ENCODE measurements around the gene CFTR.

Gene CFTR

DNA sequence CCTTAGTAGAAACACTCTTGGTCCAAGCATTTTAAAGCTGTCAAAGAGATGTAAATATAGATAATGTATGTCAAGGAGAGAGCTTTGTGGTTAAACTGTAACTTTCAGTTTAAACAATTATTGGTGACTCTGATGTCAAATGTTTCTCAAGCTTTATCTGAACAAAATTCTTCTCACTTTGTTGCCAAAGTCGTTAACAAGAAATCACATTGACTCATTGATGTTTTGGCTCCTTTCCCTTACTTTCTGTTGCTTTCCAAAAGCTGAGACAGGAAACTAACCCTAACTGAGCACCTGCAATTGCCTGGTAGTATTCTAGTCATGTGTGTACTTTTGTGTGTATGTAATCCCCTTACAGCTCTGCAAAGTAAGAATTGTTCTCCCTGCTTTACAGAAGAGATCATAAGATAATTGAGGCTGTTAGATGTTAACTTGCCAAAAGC is 108.5 kb downstream of the CFTR start:
- DNase-seq (ENCODE audit: low read depth), result no peak

DNA sequence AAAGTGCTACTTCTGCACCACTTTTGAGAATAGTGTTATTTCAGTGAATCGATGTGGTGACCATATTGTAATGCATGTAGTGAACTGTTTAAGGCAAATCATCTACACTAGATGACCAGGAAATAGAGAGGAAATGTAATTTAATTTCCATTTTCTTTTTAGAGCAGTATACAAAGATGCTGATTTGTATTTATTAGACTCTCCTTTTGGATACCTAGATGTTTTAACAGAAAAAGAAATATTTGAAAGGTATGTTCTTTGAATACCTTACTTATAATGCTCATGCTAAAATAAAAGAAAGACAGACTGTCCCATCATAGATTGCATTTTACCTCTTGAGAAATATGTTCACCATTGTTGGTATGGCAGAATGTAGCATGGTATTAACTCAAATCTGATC is 110.4 kb downstream of the CFTR start:
- DNase-seq (ENCODE audit: low read depth), result no peak

DNA sequence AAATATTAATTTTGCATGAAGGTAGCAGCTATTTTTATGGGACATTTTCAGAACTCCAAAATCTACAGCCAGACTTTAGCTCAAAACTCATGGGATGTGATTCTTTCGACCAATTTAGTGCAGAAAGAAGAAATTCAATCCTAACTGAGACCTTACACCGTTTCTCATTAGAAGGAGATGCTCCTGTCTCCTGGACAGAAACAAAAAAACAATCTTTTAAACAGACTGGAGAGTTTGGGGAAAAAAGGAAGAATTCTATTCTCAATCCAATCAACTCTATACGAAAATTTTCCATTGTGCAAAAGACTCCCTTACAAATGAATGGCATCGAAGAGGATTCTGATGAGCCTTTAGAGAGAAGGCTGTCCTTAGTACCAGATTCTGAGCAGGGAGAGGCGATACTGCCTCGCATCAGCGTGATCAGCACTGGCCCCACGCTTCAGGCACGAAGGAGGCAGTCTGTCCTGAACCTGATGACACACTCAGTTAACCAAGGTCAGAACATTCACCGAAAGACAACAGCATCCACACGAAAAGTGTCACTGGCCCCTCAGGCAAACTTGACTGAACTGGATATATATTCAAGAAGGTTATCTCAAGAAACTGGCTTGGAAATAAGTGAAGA is 112.3 kb downstream of the CFTR start:
- no peak for DNase-seq (ENCODE audit: low read depth)

DNA sequence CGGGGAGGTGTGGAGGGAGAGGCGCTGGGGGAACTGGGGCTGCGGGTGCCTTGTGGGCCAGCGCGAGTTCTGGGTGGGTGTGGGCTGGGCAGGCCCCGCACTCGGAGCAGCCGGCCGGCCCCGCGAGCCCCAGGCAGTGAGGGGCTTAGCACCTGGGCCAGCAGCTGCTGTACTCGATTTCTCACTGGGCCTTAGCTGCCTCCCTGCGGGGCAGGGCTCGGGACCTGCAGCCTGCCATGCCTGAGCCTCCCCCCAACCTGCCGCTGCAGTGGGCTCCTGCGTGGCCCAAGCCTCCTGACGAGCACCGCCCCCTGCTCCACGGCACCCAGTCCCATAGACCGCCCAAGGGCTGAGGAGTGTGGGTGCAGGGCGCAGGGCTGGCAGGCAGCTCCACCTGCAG is 116.3 kb downstream of the CFTR start:
- DNase-seq (ENCODE audit: low read depth), result no peak

DNA sequence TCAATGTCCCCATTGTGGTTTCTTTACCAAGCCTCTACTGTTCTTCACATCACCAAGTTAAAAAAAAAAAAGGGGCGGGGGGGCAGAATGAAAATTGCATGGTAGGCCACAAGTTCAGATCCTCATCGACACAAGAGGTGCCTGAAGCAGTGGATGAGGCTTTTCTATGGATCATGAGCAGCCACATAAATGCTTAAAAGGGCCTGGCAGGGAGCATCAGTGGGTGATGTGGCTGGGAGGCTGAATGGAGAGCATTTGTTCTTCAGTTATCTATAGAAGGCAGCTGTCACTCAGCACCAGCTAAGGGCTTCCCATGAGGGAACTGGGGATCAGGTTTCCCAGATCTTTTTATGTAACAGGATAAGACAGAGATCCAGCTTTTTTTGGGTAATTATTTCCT is 117.9 kb downstream of the CFTR start:
- DNase-seq (ENCODE audit: low read depth), result no peak

DNA sequence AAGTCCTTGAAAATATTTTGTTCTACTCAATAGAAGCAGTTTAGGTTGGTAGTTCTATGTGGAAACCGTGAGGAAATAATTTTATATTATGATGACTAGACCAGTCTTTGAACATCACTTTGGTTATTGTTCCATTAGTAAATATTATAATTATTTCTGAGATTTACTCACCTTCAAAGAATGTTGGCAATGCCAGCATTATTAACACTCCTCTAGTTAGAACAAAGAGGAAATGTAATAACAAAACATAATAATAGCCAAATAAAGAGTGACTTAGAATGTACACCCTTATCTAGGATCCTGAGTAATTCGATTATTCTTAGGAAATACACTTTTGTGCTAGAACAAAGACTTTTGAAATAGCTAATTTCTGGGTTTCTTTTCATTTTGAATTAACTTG is 121.1 kb downstream of the CFTR start:
- DNase-seq (ENCODE audit: low read depth), result no peak

DNA sequence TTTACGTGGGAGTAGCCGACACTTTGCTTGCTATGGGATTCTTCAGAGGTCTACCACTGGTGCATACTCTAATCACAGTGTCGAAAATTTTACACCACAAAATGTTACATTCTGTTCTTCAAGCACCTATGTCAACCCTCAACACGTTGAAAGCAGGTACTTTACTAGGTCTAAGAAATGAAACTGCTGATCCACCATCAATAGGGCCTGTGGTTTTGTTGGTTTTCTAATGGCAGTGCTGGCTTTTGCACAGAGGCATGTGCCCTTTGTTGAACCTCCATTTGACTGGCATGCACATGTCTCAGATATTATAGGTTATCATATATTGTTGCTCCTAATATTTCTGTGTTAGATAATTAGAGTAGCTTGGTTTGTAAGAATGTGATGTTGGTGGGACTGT is 123.8 kb downstream of the CFTR start:
- DNase-seq (ENCODE audit: low read depth), result no peak

DNA sequence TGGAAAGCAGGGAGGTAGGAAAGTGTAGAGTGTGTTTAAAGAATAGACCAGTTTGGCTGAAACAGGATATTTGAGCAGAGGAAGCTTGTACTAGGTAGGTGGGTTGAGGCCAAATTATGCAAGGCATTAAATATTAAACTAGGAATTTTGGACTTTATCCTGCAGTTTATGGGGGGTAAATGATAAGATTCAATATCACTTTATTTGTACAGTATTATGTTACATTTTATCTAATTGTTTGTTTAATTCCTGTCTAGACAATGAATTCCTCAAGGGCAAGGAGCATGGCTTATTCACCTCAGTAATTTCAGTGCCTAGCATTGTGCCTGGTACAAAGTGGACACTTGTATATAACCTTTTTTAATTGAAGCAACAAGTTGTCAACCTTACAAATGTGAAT is 125.9 kb downstream of the CFTR start:
- no peak for DNase-seq (ENCODE audit: low read depth)

DNA sequence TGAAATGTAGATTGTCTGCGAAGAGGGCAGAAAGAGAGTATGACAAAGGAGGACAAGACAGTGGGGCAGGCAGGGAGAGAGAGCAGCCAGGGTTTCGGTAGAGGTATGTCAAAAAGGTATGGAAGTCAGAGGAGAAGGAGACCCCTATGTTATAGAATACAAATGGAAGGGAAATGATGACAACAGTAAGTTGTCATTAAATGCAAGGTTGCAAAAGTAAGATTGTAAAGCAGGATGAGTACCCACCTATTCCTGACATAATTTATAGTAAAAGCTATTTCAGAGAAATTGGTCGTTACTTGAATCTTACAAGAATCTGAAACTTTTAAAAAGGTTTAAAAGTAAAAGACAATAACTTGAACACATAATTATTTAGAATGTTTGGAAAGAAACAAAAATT is 126.3 kb downstream of the CFTR start:
- no peak for DNase-seq (ENCODE audit: low read depth)

DNA sequence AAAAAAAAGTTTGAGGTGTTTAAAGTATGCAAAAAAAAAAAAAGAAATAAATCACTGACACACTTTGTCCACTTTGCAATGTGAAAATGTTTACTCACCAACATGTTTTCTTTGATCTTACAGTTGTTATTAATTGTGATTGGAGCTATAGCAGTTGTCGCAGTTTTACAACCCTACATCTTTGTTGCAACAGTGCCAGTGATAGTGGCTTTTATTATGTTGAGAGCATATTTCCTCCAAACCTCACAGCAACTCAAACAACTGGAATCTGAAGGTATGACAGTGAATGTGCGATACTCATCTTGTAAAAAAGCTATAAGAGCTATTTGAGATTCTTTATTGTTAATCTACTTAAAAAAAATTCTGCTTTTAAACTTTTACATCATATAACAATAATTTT is 130.6 kb downstream of the CFTR start:
- no peak for DNase-seq (ENCODE audit: low read depth)

DNA sequence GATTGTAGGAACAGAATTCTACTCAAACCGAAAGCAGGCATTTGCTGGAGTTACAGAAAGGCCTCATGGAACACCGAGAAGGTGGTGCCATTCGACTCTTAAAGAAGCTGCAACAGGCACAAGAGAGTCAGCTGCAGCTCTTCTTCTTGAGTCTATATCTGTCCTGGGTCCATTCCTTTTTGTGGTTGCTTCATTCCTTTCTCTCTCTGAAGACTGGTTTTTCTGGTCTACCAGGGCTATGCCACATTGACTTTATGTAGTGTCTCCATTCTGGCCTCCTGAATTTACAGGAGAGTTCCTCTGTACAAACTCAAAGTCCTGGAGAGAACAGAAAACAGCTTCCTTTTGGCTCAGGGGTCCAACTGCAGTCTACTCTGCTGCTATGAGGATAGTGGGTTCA is 132.8 kb downstream of the CFTR start:
- DNase-seq (ENCODE audit: low read depth), result no peak

DNA sequence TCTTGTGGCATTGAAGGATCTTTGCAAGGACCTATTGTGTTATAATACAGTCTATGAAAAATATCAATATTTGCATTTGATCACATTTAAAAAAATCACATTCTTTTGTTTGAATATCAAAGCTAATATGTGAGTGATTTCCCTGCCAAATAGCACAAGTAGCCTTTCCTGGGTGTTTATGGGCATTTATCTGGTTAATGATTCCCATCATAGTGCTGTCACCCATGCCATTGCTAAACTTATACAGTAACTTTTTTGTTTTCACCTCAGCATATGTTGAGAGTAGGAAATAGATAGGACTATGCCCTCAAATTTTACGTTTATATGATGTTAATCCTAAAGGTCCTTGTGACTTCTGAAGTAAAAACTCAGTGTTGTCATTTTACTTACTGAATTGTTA is 136.9 kb downstream of the CFTR start:
- DNase-seq (ENCODE audit: low read depth), result no peak

DNA sequence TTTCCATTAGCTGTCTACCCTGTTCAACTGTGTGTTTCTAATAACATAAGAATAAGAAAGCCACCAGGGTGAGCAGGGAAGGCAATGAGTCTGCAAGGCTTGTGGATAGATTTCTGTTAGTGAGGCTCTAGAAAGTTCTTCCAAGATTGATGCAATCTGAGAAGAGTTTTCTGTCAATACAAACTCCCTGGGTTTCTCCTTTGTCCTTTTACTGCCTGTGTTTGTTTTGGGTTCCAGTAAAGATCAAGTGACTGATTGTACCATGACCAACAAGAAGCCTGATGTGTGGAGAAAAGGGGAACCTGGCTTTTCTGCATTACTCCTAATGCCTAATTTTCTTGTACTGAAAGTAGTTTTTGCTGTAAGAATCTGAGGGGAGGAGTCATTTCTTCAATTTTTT is 139.9 kb downstream of the CFTR start:
- DNase-seq (ENCODE audit: low read depth), result no peak

DNA sequence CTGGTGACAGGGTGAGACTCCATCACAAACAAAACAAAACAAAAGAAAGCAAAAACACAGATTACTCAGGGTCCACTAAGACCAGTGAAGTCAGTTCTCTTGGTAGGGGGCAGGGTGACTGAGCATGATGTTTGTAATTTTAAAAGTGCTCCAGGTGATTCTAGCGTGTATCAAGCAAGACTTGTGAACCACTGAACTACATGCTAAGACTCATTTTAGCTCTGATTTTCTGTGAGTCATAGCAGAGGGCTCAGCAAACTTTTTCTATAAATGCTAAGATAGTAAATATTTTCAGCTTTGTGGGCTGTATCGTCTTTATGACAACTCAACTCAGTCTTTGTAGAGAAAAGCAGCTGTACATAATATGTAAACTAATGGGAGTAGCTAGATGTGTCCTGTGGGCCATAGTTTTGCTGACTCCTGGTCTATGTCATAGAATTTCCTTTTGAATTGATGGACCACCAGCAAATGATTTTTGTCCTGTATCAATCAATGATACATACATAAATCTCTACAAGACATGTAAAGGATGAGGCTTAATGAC is 141.3 kb downstream of the CFTR start:
- no peak for DNase-seq (ENCODE audit: low read depth)

DNA sequence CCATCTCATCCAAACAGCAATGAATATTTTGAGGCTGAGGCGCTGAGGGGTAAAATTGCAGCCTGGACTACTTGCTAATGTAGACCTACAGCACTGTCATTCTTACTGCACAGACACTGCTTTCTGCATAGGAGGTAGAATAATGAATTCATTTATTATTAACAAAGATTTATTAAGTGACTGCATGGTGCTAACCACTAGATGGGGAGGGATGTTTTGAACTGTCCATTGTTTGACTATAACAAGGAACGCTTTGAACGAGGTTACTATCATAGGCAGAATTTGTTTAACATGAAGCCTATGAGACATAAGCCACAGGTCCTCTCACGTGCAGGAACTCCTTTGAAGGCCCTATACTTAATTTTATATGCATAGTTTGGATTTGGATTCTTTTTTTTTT is 143.8 kb downstream of the CFTR start:
- no peak for DNase-seq (ENCODE audit: low read depth)

DNA sequence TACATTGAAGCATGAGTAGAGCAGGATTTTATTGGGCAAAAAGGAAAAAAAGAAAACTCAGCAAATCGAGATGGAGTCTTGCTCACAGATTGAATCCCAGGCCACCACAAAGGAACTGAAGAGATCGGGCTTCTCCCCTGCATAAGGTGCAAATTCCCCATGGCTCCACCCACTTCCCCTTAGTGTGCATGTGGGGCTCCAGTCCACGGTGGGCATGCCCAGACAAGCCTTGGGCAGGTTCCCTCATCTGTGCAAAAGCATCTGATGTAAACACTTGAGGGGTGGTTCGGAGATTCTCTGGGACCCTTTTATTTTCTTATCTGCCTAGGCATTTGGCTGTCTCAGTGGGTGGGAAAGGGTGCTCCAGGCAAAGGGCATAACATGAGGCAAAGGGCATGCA is 150.7 kb downstream of the CFTR start:
- no peak for DNase-seq (ENCODE audit: low read depth)

DNA sequence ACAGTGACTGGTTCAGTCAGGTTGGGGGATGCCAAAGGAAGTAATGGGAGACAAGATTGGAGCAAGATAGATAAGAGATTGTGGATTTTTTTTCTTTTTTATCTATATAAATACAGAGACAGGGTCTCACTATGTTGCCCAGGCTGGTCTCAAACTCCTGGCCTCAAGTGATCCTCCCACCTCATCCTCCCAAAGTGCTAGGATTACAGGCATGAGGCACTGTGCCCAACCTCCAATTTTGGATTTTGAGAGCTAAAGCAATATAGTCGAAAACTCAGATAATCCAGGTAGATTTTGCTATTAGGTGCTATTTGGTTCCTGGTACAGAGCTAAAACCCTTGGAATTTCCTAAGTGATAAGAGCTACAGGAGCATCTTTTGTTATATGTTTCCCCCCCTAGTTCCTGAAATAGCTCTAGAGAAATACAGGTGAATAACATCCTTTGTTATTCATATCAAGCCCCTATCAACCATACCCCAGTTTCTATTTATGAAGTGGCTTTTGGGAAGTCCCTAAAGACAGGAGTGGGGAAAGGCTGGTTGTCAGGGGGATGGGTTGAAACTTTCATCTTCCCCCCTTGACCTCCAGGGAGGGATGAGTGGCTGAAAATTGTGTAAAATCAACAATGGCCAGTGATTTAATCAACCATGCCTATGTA is 151.2 kb downstream of the CFTR start:
- no peak for DNase-seq (ENCODE audit: low read depth)

DNA sequence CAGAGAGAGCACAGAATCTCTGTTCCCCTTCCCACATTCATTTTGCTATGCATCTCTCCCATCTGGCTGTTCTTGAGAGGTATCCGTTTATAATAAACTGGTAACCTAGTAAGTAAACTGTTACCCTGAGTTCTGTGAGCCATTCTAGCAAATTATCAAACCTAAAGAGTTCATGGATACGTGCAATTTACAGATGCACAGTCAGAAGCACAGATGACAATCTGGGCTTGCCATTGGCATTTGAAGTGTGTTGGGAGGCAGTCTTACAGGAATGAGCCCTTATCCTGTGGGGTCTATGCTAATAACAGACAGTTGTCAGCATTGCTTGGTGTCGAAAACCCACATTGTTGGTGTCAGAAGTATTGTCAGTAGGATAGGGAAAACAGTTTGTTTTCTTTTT is 151.8 kb downstream of the CFTR start:
- DNase-seq (ENCODE audit: low read depth), result no peak

DNA sequence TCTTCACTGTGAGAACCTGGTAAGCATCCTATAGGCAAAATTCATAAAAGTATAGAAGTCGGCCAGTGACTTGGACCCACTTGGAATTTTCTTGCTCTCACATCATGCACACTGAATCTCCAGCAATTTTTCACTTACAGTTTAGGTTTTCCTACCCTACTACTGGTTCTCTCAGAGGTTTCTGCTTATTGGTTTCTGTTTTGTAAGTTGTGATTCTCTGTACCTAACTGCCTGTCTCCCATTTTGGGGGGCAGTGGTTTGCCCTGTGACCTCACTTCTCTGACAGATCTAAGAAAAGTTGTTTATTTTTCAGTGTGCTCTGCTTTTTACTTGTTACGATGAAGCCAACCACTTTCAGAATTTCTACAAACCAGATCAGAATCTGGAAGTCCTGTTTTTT is 158.1 kb downstream of the CFTR start:
- DNase-seq (ENCODE audit: low read depth), result no peak

DNA sequence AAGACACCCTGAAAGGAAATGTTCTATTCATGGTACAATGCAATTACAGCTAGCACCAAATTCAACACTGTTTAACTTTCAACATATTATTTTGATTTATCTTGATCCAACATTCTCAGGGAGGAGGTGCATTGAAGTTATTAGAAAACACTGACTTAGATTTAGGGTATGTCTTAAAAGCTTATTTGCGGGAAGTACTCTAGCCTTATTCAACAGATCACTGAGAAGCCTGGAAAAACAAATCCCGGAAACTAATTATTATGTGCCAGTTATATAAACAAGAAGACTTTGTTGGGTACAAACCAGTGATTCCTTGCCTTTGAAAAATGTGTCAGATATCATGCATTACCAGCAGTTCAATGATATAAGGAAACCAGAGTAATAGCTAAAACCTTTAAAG is 160.1 kb downstream of the CFTR start:
- DNase-seq (ENCODE audit: low read depth), result no peak

DNA sequence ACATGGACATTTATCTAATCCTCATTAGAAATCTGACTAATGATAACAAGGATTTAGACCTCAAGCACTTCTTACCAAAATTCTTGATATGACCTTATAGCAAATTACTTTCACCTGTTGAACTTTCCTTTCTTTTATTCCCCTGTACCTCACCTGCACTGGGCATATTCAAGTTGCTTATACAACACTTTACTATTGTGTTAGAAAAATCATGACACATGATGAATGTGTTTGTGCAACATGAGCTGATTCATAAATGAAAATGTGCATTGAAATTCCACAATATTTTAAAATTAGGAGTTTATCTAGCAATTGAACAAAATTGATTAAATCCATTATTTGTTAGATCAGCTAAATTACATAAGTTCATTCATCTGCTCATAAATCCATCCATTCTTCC is 160.6 kb downstream of the CFTR start:
- no peak for DNase-seq (ENCODE audit: low read depth)

DNA sequence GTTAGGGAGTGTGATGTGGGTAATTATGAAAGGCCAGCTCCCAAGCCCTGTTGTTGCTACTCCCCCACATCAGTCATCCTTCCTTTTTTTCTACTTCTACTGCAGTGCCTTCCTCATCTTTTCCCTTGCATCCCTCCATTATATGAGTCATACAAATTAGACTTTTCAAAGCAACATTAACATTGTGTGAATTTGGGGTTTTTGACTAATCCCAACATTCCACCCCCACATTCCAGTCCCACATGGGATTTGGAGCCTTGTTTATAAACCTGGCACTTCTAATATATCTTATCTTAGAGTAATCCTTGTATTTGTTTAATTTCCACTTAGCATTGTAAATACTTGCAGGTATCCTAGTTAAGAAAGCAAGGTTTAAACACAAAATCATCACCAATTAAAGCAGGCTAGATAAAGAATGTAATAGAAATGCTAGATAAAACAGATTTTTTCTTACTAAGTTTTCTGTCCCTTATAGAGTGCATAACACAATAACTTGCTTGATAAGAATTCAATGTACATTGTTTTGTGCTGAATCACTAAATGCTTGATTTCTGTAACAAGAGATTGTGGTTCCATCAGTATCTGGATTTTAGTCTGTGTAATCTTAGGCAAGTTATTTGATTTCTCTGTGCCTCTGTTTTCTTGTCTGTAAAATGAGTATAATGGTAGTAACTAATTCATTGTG is 165.8 kb downstream of the CFTR start:
- DNase-seq (ENCODE audit: low read depth), result no peak

DNA sequence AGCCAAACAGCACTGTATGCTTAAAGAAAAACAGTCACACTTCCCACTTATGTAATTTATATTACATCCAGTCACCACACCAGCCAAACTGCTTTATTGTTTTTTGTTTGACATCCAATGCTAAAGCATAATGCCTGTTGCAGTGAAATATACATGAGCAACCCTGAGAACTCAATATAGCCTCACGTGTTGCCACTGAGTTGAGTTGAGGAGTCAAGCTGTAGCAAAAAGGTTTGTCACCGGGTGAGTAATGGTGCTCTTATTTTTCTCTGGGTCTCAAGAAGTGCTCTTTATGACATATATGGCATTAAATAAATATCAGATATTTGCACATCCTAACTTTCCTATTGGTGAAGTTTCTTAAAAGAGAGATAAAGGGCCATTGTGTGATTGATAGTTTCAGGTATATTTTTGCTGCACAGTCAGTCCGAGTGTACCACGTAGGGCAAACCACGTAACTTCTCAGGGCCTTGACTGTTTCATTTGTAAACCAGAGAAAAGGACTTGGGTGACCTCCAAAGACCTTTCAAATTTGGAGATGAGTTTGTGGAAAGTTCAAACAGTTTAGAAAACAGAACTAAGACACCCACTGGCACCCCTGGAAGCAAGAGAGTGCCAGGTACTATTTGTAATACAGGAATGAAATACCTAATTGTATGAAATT is 168.5 kb downstream of the CFTR start:
- no peak for DNase-seq (ENCODE audit: low read depth)

Measured in stimulated activated CD8-positive, alpha-beta memory T cell treated with anti-CD3 and anti-CD28 coated beads, Interleukin-12 subunit alpha, Interleukin-12 subunit beta, amount 100 ng/mL, for 4 hours (primary cell).